Fibroblast of villous mesenchyme (primary cell): ENCODE measurements around the gene BOLA3. TPM values are rescaled to one million over a fixed set of nuclear protein-coding genes. Genes with fewer than 3 reads are reported as not detected.

Experiments
- DNase-seq: peaks from one replicate; pipeline ENCODE4 v3.0.0-alpha.2; 2010; ENCODE audit warnings: low read depth
- H3K4me3 ChIP-seq: 2 replicates; pipeline ENCODE4 v1.5.1; 2011; ENCODE audit warnings: low read depth, mild to moderate bottlenecking, low read length
- CTCF ChIP-seq: IDR thresholded peaks from 2 replicates; pipeline ENCODE4 v1.5.1; 2012; ENCODE audit warnings: low read depth, mild to moderate bottlenecking, low read length; ENCODE audit not compliant: insufficient read depth
- total RNA-seq: library from RNA; depleted of rRNA; stranded (reverse); fragments of >200 nt; gene quantifications from 2 replicates; pipeline ENCODE4 v1.2.3, GENCODE V29; 2012

BOLA3 gene
- total RNA-seq, 1 donor, result 50.1 TPM

DNA sequence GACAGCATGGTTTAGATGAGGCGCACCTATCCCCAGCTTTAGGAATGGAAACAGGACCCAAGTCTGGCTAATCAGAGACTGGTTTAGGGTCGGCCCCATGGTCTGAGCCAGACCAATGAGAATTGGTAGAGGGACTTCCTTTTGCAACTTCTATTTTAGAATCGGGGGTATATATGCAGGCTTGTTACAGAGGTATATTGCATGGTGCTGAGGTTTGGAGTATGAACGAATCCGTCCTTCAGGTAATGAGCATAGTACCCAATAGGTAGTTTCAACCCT is 1.5 kb upstream of the BOLA3 start:
- H3K4me3 ChIP-seq, result no peak overlapping the region
- no peak for DNase-seq

DNA sequence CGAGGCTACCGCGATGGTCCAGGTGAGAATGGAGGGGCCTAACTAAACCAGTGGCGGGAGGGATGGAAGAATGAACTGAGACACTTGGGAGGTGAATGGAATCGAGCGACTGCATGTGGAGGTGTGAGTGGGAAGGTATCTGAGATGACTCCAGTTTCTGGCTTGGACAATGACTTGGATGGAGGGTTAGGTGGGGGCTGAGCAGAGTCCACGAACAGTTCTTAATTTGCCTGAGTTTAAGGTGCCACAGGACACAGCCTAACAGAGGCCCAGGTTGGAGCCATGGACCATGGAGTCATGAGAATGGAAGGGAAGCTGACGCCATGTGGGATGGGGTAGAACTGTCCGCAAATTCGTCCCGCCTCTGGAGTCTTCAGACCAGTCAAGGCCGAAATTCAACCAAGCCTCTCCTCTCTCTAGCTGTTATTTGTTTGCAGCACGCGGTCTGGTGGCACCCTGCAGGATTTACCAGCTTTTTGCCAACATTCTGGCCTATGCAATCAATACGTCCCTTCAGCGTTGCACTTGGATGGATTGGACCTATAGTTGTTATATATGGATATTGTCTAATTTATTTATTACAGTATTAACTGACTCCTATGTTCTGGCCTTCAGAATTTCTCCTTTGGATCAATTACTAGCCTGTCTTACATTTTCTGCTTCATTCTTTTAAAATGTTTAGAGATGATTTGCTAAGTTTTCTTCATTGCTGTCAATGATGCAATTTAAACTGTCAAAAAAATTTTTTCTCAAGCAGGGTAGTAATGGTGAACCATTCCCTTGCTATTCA is 940 bp upstream of the BOLA3 start:
- no peak for TF ChIP-seq CTCF
- no peak for DNase-seq
- peak overlapping the region; percentile 79 for H3K4me3 ChIP-seq

More for the DNA sequence above, 1.5 kb upstream of the BOLA3 start:
- no peak for TF ChIP-seq CTCF

DNA sequence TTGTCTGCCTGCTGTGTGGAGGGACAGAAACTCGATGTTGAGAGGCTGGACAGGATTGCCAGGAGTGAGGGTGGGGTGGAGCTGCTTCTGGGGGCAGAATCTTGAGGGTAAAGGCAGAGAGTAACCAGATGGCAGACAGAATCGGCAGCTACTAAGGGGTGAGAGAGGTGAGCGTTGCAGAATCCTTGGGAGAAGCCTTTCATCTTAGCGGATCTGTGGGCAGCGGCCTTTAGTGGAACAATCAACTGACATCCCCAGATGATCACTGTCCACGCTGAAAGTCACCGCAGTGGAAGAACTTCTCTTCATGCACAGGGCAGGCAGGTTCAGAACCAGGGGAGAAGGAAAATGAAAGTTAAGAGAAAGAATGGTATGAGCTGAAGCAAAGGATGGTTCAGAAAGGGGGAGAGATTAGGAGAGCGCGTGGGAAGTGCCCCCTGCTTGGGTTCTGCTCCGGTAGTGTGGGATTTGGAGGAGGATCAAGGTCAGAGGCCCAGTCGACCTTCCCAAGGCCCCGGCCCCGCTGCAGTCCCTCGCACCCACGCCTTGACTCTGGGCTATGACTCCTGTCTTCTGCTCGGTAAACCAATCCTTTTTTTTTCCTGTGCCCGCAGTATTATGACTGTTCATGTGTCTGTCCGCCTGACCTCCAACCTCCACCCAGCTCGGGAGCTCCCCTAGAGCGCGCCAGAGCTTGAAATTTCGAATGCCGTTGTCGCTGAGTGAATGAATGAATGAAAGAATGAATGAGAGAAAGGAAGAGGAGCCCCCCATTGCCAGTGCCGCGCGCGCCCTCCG is 584 bp downstream of the BOLA3 start:
- TF ChIP-seq CTCF, result no peak
- DNase-seq, result peak; percentile 47
- H3K4me3 ChIP-seq, result peak overlapping the region; percentile 79

GRCh38 chr2:74142340-74142739 is 5.4 kb downstream of the BOLA3 start:
- peak; percentile 24 for TF ChIP-seq CTCF
- DNase-seq, result no peak
- H3K4me3 ChIP-seq, result no peak overlapping the region

- DNase-seq, result no peak
- H3K4me3 ChIP-seq, result no peak overlapping the region
- TF ChIP-seq CTCF, result peak; percentile 21
Measured at GRCh38 chr2:74138600-74139323, 8.9 kb downstream of the BOLA3 start.

- no peak for TF ChIP-seq CTCF
- no peak overlapping the region for H3K4me3 ChIP-seq
- DNase-seq, result no peak
Measured at GRCh38 chr2:74137651-74138599, 9.8 kb downstream of the BOLA3 start.
